Uterus (tissue), 4 donors: ENCODE data around the gene RUSF1. TPM values are rescaled to one million over a fixed set of nuclear protein-coding genes. Genes with fewer than 3 reads are reported as not detected.
A peak's percentile ranks its signal among the peaks of the same experiment; 100 is the strongest.

ENCODE experiments used
- DNase-seq, 2 donors: peaks; one replicate each; pipeline ENCODE4 v3.0.0-alpha.2; 2019 to 2020
- H3K27ac ChIP-seq, 2 donors: fragments of 200-600 bp; sonication (generic); 1 replicate in 1 of 2; 2 replicates in 1 of 2; pipeline ENCODE4 v1.5.1; 2016 to 2018
- H3K27me3 ChIP-seq, 2 donors: fragments of 200-600 bp; sonication (generic); one replicate each; pipeline ENCODE4 v1.5.1; 2018 to 2019; ENCODE audit warnings: control low read depth in 1 of 2
- H3K36me3 ChIP-seq, 2 donors: fragments of 200-600 bp; sonication (generic); one replicate each; pipeline ENCODE4 v1.5.1; 2019; ENCODE audit warnings: control low read depth in 1 of 2
- H3K4me1 ChIP-seq, 2 donors: fragments of 200-600 bp; sonication (generic); one replicate each; pipeline ENCODE4 v1.5.1; 2018 to 2019; ENCODE audit warnings: control low read depth in 1 of 2
- H3K4me3 ChIP-seq, 2 donors: fragments of 200-600 bp; sonication (generic); 1 replicate in 1 of 2; 2 replicates in 1 of 2; pipeline ENCODE4 v1.5.1; 2018 to 2019; ENCODE audit warnings: mild to moderate bottlenecking in 1 of 2
- H3K9me3 ChIP-seq, 2 donors: fragments of 200-600 bp; sonication (generic); one replicate each; pipeline ENCODE4 v1.5.1; 2019; ENCODE audit warnings: control low read depth in 1 of 2
- POLR2A ChIP-seq, 2 donors: fragments of 450-650 bp; IDR thresholded peaks; one replicate each; pipeline ENCODE4 v1.6.1; 2016; ENCODE audit warnings: antibody characterized with exemption in 2 of 2, mild to moderate bottlenecking in 1 of 2, moderate library complexity in 1 of 2
- intact Hi-C: fragments of 100-400 bp; cut with DNase I; formaldehyde crosslinking; loops from one replicate; pipeline ENCODE4 v1.15.1; 2023; ENCODE audit warnings: low total_unique reads
- total RNA-seq, 4 donors: library from RNA; depleted of rRNA in 3 of 4; stranded (reverse); fragments of >200 nt in 3 of 4; gene quantifications; one replicate each; pipeline versions ENCODE4 v1.1.0 to v1.2.4, GENCODE V29; 2014 to 2023
- TF ChIP-seq, protein P1 (sequence below), 4 experiments: fragments of 200-600 bp in 2 of 4; fragments of 450-650 bp in 2 of 4; sonication (generic) in 2 of 4; IDR thresholded peaks; one replicate each; pipeline ENCODE4 v1.5.1; 2016 to 2019; ENCODE audit warnings: antibody characterized with exemption in 4 of 4, mild to moderate bottlenecking in 2 of 4, moderate library complexity in 1 of 4
- donor health status: DM: yes; HTN: yes; CAD: no.

The RUSF1 gene
- total RNA-seq, 4 donors from 2014 or later, result 19.2 to 93.5 (median 82.9) TPM

DNA sequence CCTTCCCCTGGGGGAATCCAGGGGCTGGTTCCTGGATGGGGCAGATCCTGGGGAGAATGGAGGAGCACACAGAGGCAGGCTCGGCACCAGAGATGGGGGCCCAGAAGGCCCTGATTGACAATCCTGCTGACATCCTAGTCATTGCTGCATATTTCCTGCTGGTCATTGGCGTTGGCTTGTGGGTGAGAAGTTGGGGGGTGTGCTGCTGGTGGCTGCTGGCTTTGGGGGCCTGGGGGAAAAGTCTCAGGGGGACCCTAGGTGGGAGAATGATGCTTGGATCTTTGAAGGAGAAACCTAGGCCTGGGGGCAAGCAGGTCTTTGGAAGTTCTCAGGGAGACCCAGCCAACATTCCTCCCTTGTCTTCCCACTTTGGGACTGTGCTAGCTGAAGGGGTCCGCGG, 25.1 kb downstream of the RUSF1 start, which contains the start of gene SLC5A2:
TSS of gene SLC5A2 (plus strand) at position 43 of the 400 bp plus-strand sequence. CDS start at position 57, 14 bp downstream.
- Histone ChIP-seq H3K36me3 (no peaks in the 10 kb centered on the region), H3K27ac (no peak within 1 kb of the TSS), H3K9me3 (no peaks in the 10 kb centered on the region), H3K27me3 (no peaks in the 10 kb centered on the region), H3K4me3 (no peak within 1 kb of the TSS), H3K4me1 (peaks cover 0 to 12% of the 10 kb centered on the region in 2 donors)
- DNase-seq, result no peak
- no peak for TF ChIP-seq POLR2A (IDR thresholded peaks at IDR 0.05)
- TF ChIP-seq, protein P1, sequence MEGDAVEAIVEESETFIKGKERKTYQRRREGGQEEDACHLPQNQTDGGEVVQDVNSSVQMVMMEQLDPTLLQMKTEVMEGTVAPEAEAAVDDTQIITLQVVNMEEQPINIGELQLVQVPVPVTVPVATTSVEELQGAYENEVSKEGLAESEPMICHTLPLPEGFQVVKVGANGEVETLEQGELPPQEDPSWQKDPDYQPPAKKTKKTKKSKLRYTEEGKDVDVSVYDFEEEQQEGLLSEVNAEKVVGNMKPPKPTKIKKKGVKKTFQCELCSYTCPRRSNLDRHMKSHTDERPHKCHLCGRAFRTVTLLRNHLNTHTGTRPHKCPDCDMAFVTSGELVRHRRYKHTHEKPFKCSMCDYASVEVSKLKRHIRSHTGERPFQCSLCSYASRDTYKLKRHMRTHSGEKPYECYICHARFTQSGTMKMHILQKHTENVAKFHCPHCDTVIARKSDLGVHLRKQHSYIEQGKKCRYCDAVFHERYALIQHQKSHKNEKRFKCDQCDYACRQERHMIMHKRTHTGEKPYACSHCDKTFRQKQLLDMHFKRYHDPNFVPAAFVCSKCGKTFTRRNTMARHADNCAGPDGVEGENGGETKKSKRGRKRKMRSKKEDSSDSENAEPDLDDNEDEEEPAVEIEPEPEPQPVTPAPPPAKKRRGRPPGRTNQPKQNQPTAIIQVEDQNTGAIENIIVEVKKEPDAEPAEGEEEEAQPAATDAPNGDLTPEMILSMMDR (IDR thresholded peaks at IDR 0.05), result no peak
- intact Hi-C loops, result no loop called here

DNA sequence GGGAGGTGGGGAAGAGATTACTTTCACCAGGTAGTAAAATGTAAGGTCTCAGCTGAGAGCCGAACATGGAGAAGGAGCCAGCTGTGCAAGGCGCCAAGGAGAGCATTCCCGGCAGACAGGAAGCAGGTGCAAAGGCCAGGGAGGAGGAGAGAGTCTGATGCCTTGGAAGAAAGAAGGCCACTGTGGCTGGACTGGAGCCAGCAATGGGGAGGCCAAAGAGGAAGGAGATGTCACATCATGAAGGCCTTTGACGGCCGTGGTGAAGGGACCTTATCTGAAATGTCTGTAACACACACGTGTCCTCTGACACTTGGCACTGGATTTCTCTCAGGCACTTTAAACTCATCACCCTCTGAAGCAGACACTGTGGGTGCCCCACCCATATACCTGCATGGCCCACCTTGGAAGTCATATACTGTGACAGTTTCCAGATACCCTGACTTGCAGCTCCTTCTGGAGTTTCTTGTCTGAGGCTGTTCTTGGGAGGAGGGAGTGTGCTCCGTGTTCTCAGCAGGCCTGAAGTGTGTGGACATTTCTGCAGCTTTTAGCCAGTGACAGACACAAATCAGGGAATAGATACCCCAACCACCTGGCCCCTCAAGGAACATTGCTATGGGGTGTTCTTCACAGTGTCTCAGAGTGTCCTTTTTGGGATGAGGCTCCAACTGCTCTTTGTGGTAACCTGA, 27.2 kb downstream of the RUSF1 start:
- Histone ChIP-seq H3K4me1 (no peaks in the 10 kb centered on the region), H3K9me3 (no peaks in the 10 kb centered on the region), H3K27me3 (no peaks in the 10 kb centered on the region), H3K27ac (no peak overlapping the region), H3K36me3 (no peaks in the 10 kb centered on the region), H3K4me3 (no peak overlapping the region)
- intact Hi-C loops, result no loop called here
- TF ChIP-seq POLR2A (IDR thresholded peaks at IDR 0.05), result no peak
- TF ChIP-seq, protein P1 (IDR thresholded peaks at IDR 0.05), result no peak
- DNase-seq, result peak in 1 of 2 donors; percentile 59

DNA sequence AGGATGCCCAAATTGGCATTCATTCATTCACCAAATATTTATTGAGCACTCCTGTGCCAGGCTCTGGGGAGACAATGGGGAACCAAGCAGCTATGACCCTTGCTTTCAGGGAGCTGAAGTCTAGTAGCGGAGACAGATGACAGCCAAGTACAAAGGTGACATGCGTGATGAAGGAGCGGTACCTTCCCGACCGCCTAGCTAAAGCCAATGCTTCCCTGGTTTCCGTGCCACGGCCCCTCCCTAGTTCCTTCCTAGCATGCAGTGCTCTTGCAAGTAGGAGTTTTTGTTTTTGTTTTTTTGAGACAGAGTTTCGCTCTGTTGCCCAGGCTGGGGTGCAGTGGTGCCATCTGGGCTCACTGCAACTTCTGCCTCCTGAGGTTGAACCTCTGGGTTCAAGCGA, 28.4 kb downstream of the RUSF1 start:
- H3K9me3 ChIP-seq, result no peaks in the 10 kb centered on the region
- no peaks in the 10 kb centered on the region for H3K27me3 ChIP-seq
- TF ChIP-seq POLR2A (IDR thresholded peaks at IDR 0.05), result no peak
- TF ChIP-seq, protein P1 (IDR thresholded peaks at IDR 0.05), result no peak
- DNase-seq, result no peak
- H3K4me1 ChIP-seq, result no peaks in the 10 kb centered on the region
- H3K36me3 ChIP-seq, result no peaks in the 10 kb centered on the region
- H3K4me3 ChIP-seq, result no peak overlapping the region
- intact Hi-C loops, result no loop called here
- no peak overlapping the region for H3K27ac ChIP-seq

DNA sequence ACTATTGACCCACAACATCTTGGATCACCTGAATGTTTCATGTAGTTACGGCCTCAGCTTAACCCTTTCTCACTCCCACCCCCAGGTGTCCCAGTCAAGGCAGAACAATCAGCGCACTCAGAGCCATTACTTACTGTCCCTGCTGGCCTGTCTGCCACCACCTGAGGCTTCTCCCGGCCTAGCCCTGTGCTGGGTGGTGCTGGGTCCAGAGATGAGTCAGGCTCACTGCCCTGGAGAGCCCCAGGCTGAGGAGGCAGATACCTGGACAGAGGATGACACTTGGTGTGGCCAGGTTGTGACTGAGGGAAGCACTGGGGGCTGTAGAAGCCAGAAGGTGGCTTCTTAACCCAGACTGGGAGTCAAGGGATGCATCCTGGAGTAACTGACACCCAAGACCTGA, 29.2 kb downstream of the RUSF1 start:
- Histone ChIP-seq H3K27me3 (no peaks in the 10 kb centered on the region), H3K36me3 (no peaks in the 10 kb centered on the region), H3K9me3 (no peaks in the 10 kb centered on the region), H3K4me1 (peaks cover 0 to 7% of the 10 kb centered on the region in 2 donors), H3K27ac (no peak overlapping the region), H3K4me3 (no peak overlapping the region)
- intact Hi-C loops, result no loop called here
- no peak for DNase-seq
- TF ChIP-seq, protein P1 (IDR thresholded peaks at IDR 0.05), result no peak
- no peak for TF ChIP-seq POLR2A (IDR thresholded peaks at IDR 0.05)
